Astrocyte (in vitro differentiated cells and primary cell): Measurements from ENCODE around the gene MYH11. TPM values are rescaled to one million over a fixed set of nuclear protein-coding genes. Genes with fewer than 3 reads are reported as not detected.

Experiments
- DNase-seq: peaks from one replicate; pipeline ENCODE4 v3.0.0-alpha.2; 2010; ENCODE audit warnings: low read depth
- FAIRE-seq: peaks from 2 replicates; lab custom pipeline; 2011; peaks lifted over from hg19 to GRCh38; lab: Jason Lieb, UNC
- H2AFZ ChIP-seq: 2 replicates; pipeline ENCODE4 v1.6.0; 2012; ENCODE audit warnings: low read depth, low read length, inconsistent platforms
- H3K27ac ChIP-seq: 2 replicates; pipeline ENCODE4 v1.5.1; 2011; ENCODE audit warnings: low read depth, low read length, inconsistent platforms
- H3K27me3 ChIP-seq: 2 replicates; pipeline ENCODE4 v1.6.0; 2011; ENCODE audit warnings: low read length, inconsistent platforms; ENCODE audit not compliant: insufficient read depth
- H3K36me3 ChIP-seq: 2 replicates; pipeline ENCODE4 v1.5.1; 2011; ENCODE audit warnings: low read length, inconsistent platforms; ENCODE audit not compliant: insufficient read depth
- H3K4me1 ChIP-seq: 2 replicates; pipeline ENCODE4 v1.5.1; 2011; ENCODE audit warnings: low read length, inconsistent platforms; ENCODE audit not compliant: insufficient read depth
- H3K4me2 ChIP-seq: 2 replicates; pipeline ENCODE4 v1.6.0; 2012; ENCODE audit warnings: low read length, inconsistent platforms
- H3K4me3 ChIP-seq: 2 replicates; pipeline ENCODE4 v1.5.1; 2011; ENCODE audit warnings: low read depth, mild to moderate bottlenecking, low read length, inconsistent platforms; ENCODE audit not compliant: insufficient read depth
- H3K79me2 ChIP-seq: 2 replicates; pipeline ENCODE4 v1.6.0; 2012; ENCODE audit warnings: mild to moderate bottlenecking, low read length, inconsistent platforms; ENCODE audit not compliant: insufficient read depth
- H3K9ac ChIP-seq: 2 replicates; pipeline ENCODE4 v1.6.0; 2012; ENCODE audit warnings: mild to moderate bottlenecking, low read length, inconsistent platforms
- H3K9me3 ChIP-seq: 2 replicates; pipeline ENCODE4 v1.5.1; 2012; ENCODE audit warnings: low read depth, mild to moderate bottlenecking, low read length, inconsistent platforms; ENCODE audit not compliant: insufficient read depth
- H4K20me1 ChIP-seq: 2 replicates; pipeline ENCODE4 v1.6.0; 2012; ENCODE audit warnings: low read length, inconsistent platforms; ENCODE audit not compliant: insufficient read depth
- H3K27ac Mint-ChIP-seq: one replicate; pipeline ENCODE4 v1.8.0; 2021; ENCODE audit warnings: mild to moderate bottlenecking, mixed read lengths; ENCODE audit not compliant: unreplicated experiment
- H3K27me3 Mint-ChIP-seq: one replicate; pipeline ENCODE4 v1.8.0; 2021; ENCODE audit warnings: low read depth, mixed read lengths; ENCODE audit not compliant: unreplicated experiment
- H3K36me3 Mint-ChIP-seq: one replicate; pipeline ENCODE4 v1.8.0; 2021; ENCODE audit warnings: low read depth, mixed read lengths; ENCODE audit not compliant: unreplicated experiment
- H3K4me1 Mint-ChIP-seq: one replicate; pipeline ENCODE4 v1.8.0; 2021; ENCODE audit warnings: low read depth, mixed read lengths; ENCODE audit not compliant: unreplicated experiment
- H3K4me3 Mint-ChIP-seq: one replicate; pipeline ENCODE4 v1.8.0; 2021; ENCODE audit warnings: mild to moderate bottlenecking, moderate library complexity, mixed read lengths; ENCODE audit not compliant: unreplicated experiment
- H3K9me3 Mint-ChIP-seq: one replicate; pipeline ENCODE4 v1.8.0; 2021; ENCODE audit warnings: mild to moderate bottlenecking, mixed read lengths; ENCODE audit not compliant: unreplicated experiment
- EZH2 ChIP-seq: IDR thresholded peaks from 2 replicates; pipeline ENCODE4 v1.6.1; 2012; ENCODE audit warnings: mild to moderate bottlenecking, low read length, inconsistent platforms; ENCODE audit not compliant: insufficient read depth
- total RNA-seq: library from RNA; stranded (reverse); gene quantifications from 2 replicates; pipeline ENCODE4 v1.2.1, GENCODE V29; 2021
- TF ChIP-seq, protein P1 (sequence below): IDR thresholded peaks from 2 replicates; pipeline ENCODE4 v1.5.1; 2011; ENCODE audit warnings: low read depth, mild to moderate bottlenecking, inconsistent platforms, low read length, moderate library complexity; ENCODE audit not compliant: insufficient read depth

MYH11 gene
- total RNA-seq, 1 donor from 2014 or later = 1.0 TPM

DNA sequence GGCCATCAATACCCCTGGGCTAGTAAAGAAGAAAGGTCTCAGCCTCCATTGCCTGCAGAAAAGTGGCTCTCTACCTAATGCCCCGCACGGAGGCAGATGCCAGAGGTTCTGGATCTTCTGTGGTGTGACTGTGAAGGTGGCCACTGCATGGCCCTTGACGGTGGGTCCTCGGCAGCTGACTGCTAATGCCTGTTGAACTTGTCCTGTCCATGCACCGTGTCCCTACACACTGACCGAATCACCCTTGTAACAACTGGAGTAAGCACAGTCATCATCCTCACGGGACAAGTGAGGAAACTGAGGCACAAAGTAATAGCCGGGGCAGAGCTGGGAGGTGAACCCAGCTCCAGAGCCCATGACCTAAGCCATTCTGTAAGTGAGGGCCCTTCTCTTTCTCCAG, 48.8 kb downstream of the MYH11 start:
- Histone ChIP-seq H3K9me3 (peaks cover 3% of the 10 kb centered on the region), H2AFZ (no peak overlapping the region), H4K20me1 (no peaks in the 10 kb centered on the region), H3K27me3 (peaks cover 2% of the 10 kb centered on the region), H3K4me1 (peaks cover 19% of the 10 kb centered on the region), H3K27ac (peak overlapping the region; percentile 7), H3K4me2 (peak overlapping the region; percentile 4), H3K9ac (no peak overlapping the region), H3K4me3 (no peak overlapping the region), H3K79me2 (no peaks in the 10 kb centered on the region), H3K36me3 (no peaks in the 10 kb centered on the region)
- Mint-ChIP-seq H3K27me3 (peaks cover 6% of the 10 kb centered on the region), H3K27ac (no peak overlapping the region), H3K4me3 (no peak overlapping the region), H3K9me3 (no peaks in the 10 kb centered on the region), H3K36me3 (no peaks in the 10 kb centered on the region), H3K4me1 (peaks cover 9% of the 10 kb centered on the region)
- DNase-seq (no peak), FAIRE-seq (no peak)
- TF ChIP-seq, protein P1, sequence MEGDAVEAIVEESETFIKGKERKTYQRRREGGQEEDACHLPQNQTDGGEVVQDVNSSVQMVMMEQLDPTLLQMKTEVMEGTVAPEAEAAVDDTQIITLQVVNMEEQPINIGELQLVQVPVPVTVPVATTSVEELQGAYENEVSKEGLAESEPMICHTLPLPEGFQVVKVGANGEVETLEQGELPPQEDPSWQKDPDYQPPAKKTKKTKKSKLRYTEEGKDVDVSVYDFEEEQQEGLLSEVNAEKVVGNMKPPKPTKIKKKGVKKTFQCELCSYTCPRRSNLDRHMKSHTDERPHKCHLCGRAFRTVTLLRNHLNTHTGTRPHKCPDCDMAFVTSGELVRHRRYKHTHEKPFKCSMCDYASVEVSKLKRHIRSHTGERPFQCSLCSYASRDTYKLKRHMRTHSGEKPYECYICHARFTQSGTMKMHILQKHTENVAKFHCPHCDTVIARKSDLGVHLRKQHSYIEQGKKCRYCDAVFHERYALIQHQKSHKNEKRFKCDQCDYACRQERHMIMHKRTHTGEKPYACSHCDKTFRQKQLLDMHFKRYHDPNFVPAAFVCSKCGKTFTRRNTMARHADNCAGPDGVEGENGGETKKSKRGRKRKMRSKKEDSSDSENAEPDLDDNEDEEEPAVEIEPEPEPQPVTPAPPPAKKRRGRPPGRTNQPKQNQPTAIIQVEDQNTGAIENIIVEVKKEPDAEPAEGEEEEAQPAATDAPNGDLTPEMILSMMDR = no peak
- TF ChIP-seq EZH2 = no peak

DNA sequence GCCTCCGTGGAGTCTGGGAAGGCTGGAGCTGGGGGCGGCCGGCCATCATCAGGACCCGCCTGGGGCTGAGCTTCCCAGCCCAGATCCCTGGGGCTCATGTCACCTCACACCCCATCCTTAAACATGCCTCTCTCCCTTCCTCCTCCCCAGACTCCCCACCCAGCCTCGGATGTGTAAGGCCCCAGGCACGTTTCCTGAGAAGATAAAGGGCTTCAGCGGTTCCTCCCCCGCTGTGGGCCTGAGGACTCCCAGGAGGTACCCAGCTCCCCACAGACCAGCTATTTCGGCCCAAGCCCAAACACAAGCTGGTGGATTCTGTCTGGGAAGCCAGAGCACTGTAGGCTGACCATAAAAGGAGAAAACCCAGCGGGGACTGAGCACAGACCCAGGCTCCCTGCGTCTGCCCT, 49.2 kb downstream of the MYH11 start:
- Histone ChIP-seq H2AFZ (no peak overlapping the region), H3K79me2 (no peaks in the 10 kb centered on the region), H3K27me3 (peaks cover 2% of the 10 kb centered on the region), H4K20me1 (no peaks in the 10 kb centered on the region), H3K9ac (no peak overlapping the region), H3K4me1 (peaks cover 19% of the 10 kb centered on the region), H3K4me2 (peak overlapping the region; percentile 4), H3K36me3 (no peaks in the 10 kb centered on the region), H3K27ac (peak overlapping the region; percentile 7), H3K4me3 (no peak overlapping the region), H3K9me3 (peaks cover 3% of the 10 kb centered on the region)
- TF ChIP-seq, protein P1 = no peak
- TF ChIP-seq EZH2 = no peak
- Mint-ChIP-seq H3K4me1 (peaks cover 9% of the 10 kb centered on the region), H3K4me3 (no peak overlapping the region), H3K27me3 (peaks cover 6% of the 10 kb centered on the region), H3K27ac (no peak overlapping the region), H3K9me3 (no peaks in the 10 kb centered on the region), H3K36me3 (no peaks in the 10 kb centered on the region)
- DNase-seq (peak; percentile 32), FAIRE-seq (no peak)

DNA sequence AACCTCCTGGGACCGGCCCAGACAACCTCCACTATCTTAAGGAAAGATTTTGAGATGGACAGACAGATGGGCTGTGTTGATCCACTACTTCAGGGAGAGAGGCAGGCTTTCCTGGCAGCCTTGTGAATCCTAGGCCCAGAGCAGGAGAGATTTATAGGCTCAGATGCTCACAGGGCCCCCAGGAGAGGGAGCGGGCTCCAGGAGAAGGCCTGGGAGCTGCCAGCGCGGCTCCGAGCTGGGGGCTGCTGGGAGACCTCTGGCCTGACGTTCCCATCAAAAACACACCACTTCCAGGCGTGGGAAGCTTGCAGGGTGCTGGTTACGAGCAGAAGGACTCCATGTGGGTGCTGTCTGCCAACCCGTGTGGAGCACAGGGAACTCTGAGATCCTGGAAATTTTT, 53.2 kb downstream of the MYH11 start:
- TF ChIP-seq EZH2 = no peak
- TF ChIP-seq, protein P1 = no peak
- no peak for DNase-seq

More for the DNA sequence above, 53.2 kb downstream of the MYH11 start:
- H3K36me3 ChIP-seq = no peaks in the 10 kb centered on the region
- H3K4me1 ChIP-seq = peaks cover 11% of the 10 kb centered on the region
- peaks cover 6% of the 10 kb centered on the region for H3K27me3 ChIP-seq
- H4K20me1 ChIP-seq = no peaks in the 10 kb centered on the region
- Mint-ChIP-seq H3K4me3 (no peak overlapping the region), H3K4me1 (no peaks in the 10 kb centered on the region), H3K36me3 (no peaks in the 10 kb centered on the region), H3K27me3 (peaks cover 24% of the 10 kb centered on the region), H3K9me3 (peaks cover 2% of the 10 kb centered on the region), H3K27ac (no peak overlapping the region)
- no peak overlapping the region for H3K4me3 ChIP-seq
- no peak for FAIRE-seq
- H3K9me3 ChIP-seq = no peaks in the 10 kb centered on the region
- no peak overlapping the region for H3K9ac ChIP-seq
- no peak overlapping the region for H3K4me2 ChIP-seq
- no peak overlapping the region for H3K27ac ChIP-seq
- no peak overlapping the region for H2AFZ ChIP-seq
- no peaks in the 10 kb centered on the region for H3K79me2 ChIP-seq
